Spleen (tissue), 7 donors: ENCODE results near the gene KIAA1328.

Source experiments
- CTCF ChIP-seq, 11 experiments: fragments of 200-600 bp in 7 of 11; fragments of 450-650 bp in 4 of 11; sonication (generic) in 4 of 11; IDR thresholded peaks in 8 of 11; conservative IDR thresholded peaks in 3 of 11; 1 replicate in 7 of 11; 2 replicates in 4 of 11; pipeline versions ENCODE4 v1.4.0 to v1.8.0; 2016 to 2021; ENCODE audit warnings: antibody characterized with exemption in 11 of 11, inconsistent platforms in 4 of 11, mild to moderate bottlenecking in 1 of 11
- POLR2A ChIP-seq, 3 donors: fragments of 450-650 bp; IDR thresholded peaks; one replicate each; pipeline ENCODE4 v1.5.1; 2017; ENCODE audit warnings: antibody characterized with exemption in 3 of 3, mild to moderate bottlenecking in 1 of 3
- donor health status: DM: no; HTN: no; CAD: no; lungs with moderate emphysema.
- donor health status: DM: no; HTN: no; CAD: no.
- donor health status: DM: no; HTN: no; CAD: no.

GRCh38 chr18:37275237-37275741 is 446.4 kb downstream of the KIAA1328 start:
- TF ChIP-seq CTCF (IDR thresholded peaks at IDR 0.05 in 8 of 11, conservative IDR thresholded peaks at IDR 0.05 in 3 of 11) (no peak), POLR2A (IDR thresholded peaks at IDR 0.05) (no peak)
